Endothelial cell of umbilical vein (primary cell): ENCODE measurements around the gene METTL13. TPM values are rescaled to one million over a fixed set of nuclear protein-coding genes. Genes with fewer than 3 reads are reported as not detected.

ENCODE experiments used
- BruUV-seq: library from RNA; stranded (reverse); fragments of 400-500 nt; replicated peaks from 2 replicates; lab custom pipeline; 2021; lab: Mats Ljungman, UMichigan
- CTCF ChIA-PET: fragments of 300-600, 350-600 bp; sonication (Branson Sonifier 250); formaldehyde crosslinking; loops from one replicate; lab custom pipeline; 2021; ENCODE audit warnings: antibody characterized with exemption, inconsistent platforms; lab: Charles Lee
- POLR2A ChIA-PET: fragments of 300-600, 350-600 bp; sonication (Branson Sonifier 250); formaldehyde crosslinking; loops from one replicate; lab custom pipeline; 2021; ENCODE audit warnings: antibody characterized with exemption, inconsistent platforms; lab: Charles Lee
- DNase-seq: peaks from one replicate; pipeline ENCODE4 v3.0.0-alpha.2; 2011; ENCODE audit warnings: low read depth, low spot score
- FAIRE-seq: peaks from 2 replicates; lab custom pipeline; 2011; peaks lifted over from hg19 to GRCh38; lab: Jason Lieb, UNC
- H2AFZ ChIP-seq: 2 replicates; pipeline ENCODE4 v1.6.0; 2012; ENCODE audit warnings: low read depth, low read length, control low read depth, inconsistent platforms
- H3K27ac ChIP-seq: 2 replicates; pipeline ENCODE4 v1.5.1; 2011; ENCODE audit warnings: low read depth, mild to moderate bottlenecking, control low read depth, low read length, moderate library complexity; ENCODE audit not compliant: insufficient read depth
- H3K27me3 ChIP-seq, 2 experiments: 2 replicates each; pipeline versions ENCODE4 v1.6.0 to v1.6.1; 2011; ENCODE audit warnings: low read length in 2 of 2, mixed read lengths in 1 of 2; ENCODE audit not compliant: control insufficient read depth in 2 of 2, insufficient read depth in 2 of 2
- H3K36me3 ChIP-seq, 2 experiments: 2 replicates in 1 of 2; 3 replicates in 1 of 2; pipeline ENCODE4 v1.5.1; 2011; ENCODE audit warnings: low read length in 2 of 2, mild to moderate bottlenecking in 1 of 2, moderate library complexity in 1 of 2; ENCODE audit not compliant: control insufficient read depth in 2 of 2, insufficient read depth in 2 of 2; ENCODE audit errors: extremely low read depth in 1 of 2
- H3K4me1 ChIP-seq: 3 replicates; pipeline ENCODE4 v1.5.1; 2011; ENCODE audit warnings: mild to moderate bottlenecking, low read length; ENCODE audit not compliant: control insufficient read depth, insufficient read depth; ENCODE audit errors: extremely low read depth
- H3K4me2 ChIP-seq: 2 replicates; pipeline ENCODE4 v1.6.1; 2011; ENCODE audit warnings: low read length, control low read depth, mixed read lengths; ENCODE audit not compliant: insufficient read depth
- H3K4me3 ChIP-seq, 3 experiments: fragments of 200-600 bp in 1 of 3; sonication (generic), shearing (Covaris generic) in 1 of 3; replicated peaks in 1 of 3; 2 replicates each; pipeline ENCODE4 v1.5.1; 2011 to 2016; ENCODE audit warnings: control low read depth in 3 of 3, low read length in 3 of 3, mild to moderate bottlenecking in 2 of 3, inconsistent platforms in 1 of 3, low read depth in 1 of 3, moderate library complexity in 1 of 3; ENCODE audit not compliant: insufficient read depth in 1 of 3
- H3K79me2 ChIP-seq: 2 replicates; pipeline ENCODE4 v1.6.0; 2012; ENCODE audit warnings: low read length, inconsistent platforms; ENCODE audit not compliant: control insufficient read depth, insufficient read depth
- H3K9ac ChIP-seq: replicated peaks from 2 replicates; pipeline ENCODE3; 2011; ENCODE audit warnings: low read length, control low read depth; ENCODE audit not compliant: insufficient read depth; ENCODE audit errors: extremely low read depth
- H3K9me1 ChIP-seq: replicated peaks from 3 replicates; pipeline ENCODE4 v1.6.0; 2011; ENCODE audit warnings: mild to moderate bottlenecking, low read length; ENCODE audit not compliant: control insufficient read depth, insufficient read depth; ENCODE audit errors: extremely low read depth
- H3K9me3 ChIP-seq: replicated peaks from 2 replicates; pipeline ENCODE4 v1.5.1; 2012; ENCODE audit warnings: low read length, inconsistent platforms; ENCODE audit not compliant: control insufficient read depth, insufficient read depth
- H4K20me1 ChIP-seq: replicated peaks from 2 replicates; pipeline ENCODE3; 2011; ENCODE audit warnings: mild to moderate bottlenecking, low read length; ENCODE audit not compliant: control insufficient read depth, insufficient read depth; ENCODE audit errors: extremely low read depth
- CTCF ChIP-seq, 2 donors: IDR thresholded peaks; 1 replicate in 1 of 2; 2 replicates in 1 of 2; pipeline ENCODE4 v1.5.1; 2011; ENCODE audit warnings: low read length in 2 of 2, mild to moderate bottlenecking in 2 of 2, moderate library complexity in 2 of 2, control low read depth in 1 of 2, inconsistent platforms in 1 of 2, low read depth in 1 of 2; ENCODE audit not compliant: insufficient read depth in 1 of 2; ENCODE audit errors: extremely low read depth in 1 of 2
- EZH2 ChIP-seq: IDR thresholded peaks from 2 replicates; pipeline ENCODE4 v1.6.1; 2012; ENCODE audit warnings: borderline replicate concordance, low read depth, mild to moderate bottlenecking, moderate library complexity, low read length, inconsistent platforms; ENCODE audit not compliant: severe bottlenecking
- FOS ChIP-seq: IDR thresholded peaks from 2 replicates; pipeline ENCODE4 v1.6.1; 2011; ENCODE audit warnings: mild to moderate bottlenecking, low read length, moderate library complexity, borderline replicate concordance; ENCODE audit not compliant: insufficient read depth
- GATA2 ChIP-seq: IDR thresholded peaks from 2 replicates; pipeline ENCODE4 v1.7.0; 2011; ENCODE audit warnings: low read depth, mild to moderate bottlenecking, moderate library complexity, mixed read lengths, low read length; ENCODE audit not compliant: insufficient read length, insufficient read depth
- JUN ChIP-seq: IDR thresholded peaks from 2 replicates; pipeline ENCODE4 v1.6.1; 2011; ENCODE audit warnings: borderline replicate concordance, low read depth; ENCODE audit not compliant: insufficient read length, insufficient read depth
- MYC ChIP-seq: IDR thresholded peaks from one replicate; pipeline ENCODE4 v1.6.1; 2011; ENCODE audit warnings: mild to moderate bottlenecking, low read depth, low read length
- POLR2A ChIP-seq: IDR thresholded peaks from 2 replicates; pipeline ENCODE4 v1.6.1; 2012; ENCODE audit warnings: low read depth, mild to moderate bottlenecking, control low read depth, low read length
- POLR2AphosphoS5 ChIP-seq: IDR thresholded peaks from 2 replicates; pipeline ENCODE4 v1.6.1; 2012; ENCODE audit warnings: low read depth, mild to moderate bottlenecking, control low read depth, low read length, moderate library complexity; ENCODE audit not compliant: insufficient read depth
- dilution Hi-C: fragments of 300-500 bp; cut with MboI; formaldehyde crosslinking; loops from one replicate; pipeline ENCODE4 v1.15.0; 2019; ENCODE audit warnings: low sequenced_read_pairs; ENCODE audit not compliant: extremely low pct_ligation_motif_present
- intact Hi-C: fragments of 100-400 bp; cut with micrococcal nuclease; formaldehyde crosslinking; loops from one replicate; pipeline ENCODE4 v1.10.0; 2022
- polyA plus RNA-seq, 4 experiments: library from polyadenylated mRNA; depleted of rRNA in 3 of 4; stranded (reverse) in 3 of 4; unstranded in 1 of 4; fragments of >200 nt; gene quantifications; 2 replicates each; pipeline versions ENCODE4 v1.2.1 to v1.2.3, GENCODE V29; 2011 to 2012; ENCODE audit warnings: missing spikeins in 1 of 4
- total RNA-seq: library from RNA; stranded (reverse); gene quantifications from 2 replicates; pipeline ENCODE4 v1.2.3, GENCODE V29; 2021
- TF ChIP-seq, protein P1 (sequence below): IDR thresholded peaks from 2 replicates; pipeline ENCODE4 v1.6.1; 2011; ENCODE audit not compliant: insufficient read depth, insufficient read length

METTL13 gene
- total and polyA plus RNA-seq, 2 donors (not counting 3 experiments of a cell fraction or from before 2014, with no cell fraction given): 21.2 to 26.5 TPM

GRCh38 chr1:171772312-171772711 lies 9.1 kb upstream of the METTL13 start:
- no peak overlapping the region for H3K4me3 ChIP-seq
- no peaks in the 10 kb centered on the region for H3K79me2 ChIP-seq
- no peak for TF ChIP-seq FOS
- no peak for TF ChIP-seq EZH2
- TF ChIP-seq POLR2A: no peak
- no peak for TF ChIP-seq GATA2
- TF ChIP-seq, protein P1, sequence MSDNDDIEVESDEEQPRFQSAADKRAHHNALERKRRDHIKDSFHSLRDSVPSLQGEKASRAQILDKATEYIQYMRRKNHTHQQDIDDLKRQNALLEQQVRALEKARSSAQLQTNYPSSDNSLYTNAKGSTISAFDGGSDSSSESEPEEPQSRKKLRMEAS: no peak
- no peak for TF ChIP-seq JUN
- TF ChIP-seq CTCF (IDR thresholded peaks at IDR 0.05; ENCODE audit: extremely low read depth in 1 of 2, insufficient read depth in 1 of 2, low read depth in 1 of 2, low read length in 2 of 2): no peak
- TF ChIP-seq POLR2AphosphoS5: no peak
- TF ChIP-seq MYC: no peak
- peaks cover 2 to 21% of the 10 kb centered on the region in 2 experiments for H3K27me3 ChIP-seq
- peaks cover under 1% of the 10 kb centered on the region for H3K4me1 ChIP-seq
- POLR2A ChIA-PET: no interaction called here
- no peaks in the 10 kb centered on the region for H3K36me3 ChIP-seq
- H3K4me2 ChIP-seq: no peak overlapping the region
- intact Hi-C loops: no loop called here
- dilution Hi-C loops: no loop called here
- DNase-seq: no peak
- no peak for FAIRE-seq
- CTCF ChIA-PET: no interaction called here
- no peaks in the 10 kb centered on the region for H3K9me3 ChIP-seq
- BruUV-seq: no TSS peak
- H4K20me1 ChIP-seq: no peaks in the 10 kb centered on the region
- no peak overlapping the region for H3K9ac ChIP-seq
- H2AFZ ChIP-seq: no peak overlapping the region
- H3K9me1 ChIP-seq: no peaks in the 10 kb centered on the region
- no peak overlapping the region for H3K27ac ChIP-seq
